Measurements from ENCODE around the gene VSX1.

Gene VSX1

DNA sequence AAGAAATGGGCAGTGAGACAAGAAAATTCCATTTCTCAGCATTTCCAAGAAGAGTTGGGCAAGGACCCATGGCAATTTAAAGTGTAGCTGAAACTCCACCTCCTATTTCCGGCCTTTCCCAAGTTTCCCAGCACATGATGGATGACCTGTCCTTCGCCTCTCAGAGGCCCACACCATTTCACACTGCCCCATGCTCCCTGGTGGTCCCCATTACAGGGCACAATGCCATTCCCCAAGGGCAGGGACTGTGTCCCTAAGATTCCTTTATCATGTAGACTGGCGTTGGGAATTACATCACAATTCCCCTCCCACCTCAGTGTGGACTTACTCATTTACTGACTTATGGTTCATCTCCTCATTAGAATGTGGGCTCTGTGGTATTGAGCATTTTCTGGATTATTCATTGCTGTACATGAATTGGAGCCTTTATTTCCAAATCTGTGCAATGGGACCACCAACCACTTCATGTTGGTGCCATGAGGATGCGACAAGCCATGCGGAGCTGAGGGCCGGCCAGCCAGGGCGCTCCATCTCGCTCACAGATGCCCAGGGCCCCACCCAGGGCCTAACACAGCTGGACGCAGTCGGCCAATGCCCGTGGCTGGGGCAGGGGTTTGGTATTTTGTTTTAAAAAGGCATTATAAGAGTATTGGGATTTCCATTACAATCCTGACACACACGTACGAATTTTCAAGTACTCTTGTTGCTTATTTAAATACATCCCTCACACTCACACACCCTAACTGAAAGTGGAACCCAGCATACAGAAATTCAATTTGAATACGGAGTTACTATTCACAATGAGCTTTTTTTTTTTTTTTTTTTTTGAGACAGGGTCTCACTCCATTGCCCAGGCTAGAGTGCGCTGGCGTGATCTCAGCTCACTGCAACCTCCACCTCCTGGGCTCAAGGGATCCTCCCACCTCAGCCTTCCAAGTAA is 29.4 kb downstream of the VSX1 start:
- DNase-seq, result no peak

DNA sequence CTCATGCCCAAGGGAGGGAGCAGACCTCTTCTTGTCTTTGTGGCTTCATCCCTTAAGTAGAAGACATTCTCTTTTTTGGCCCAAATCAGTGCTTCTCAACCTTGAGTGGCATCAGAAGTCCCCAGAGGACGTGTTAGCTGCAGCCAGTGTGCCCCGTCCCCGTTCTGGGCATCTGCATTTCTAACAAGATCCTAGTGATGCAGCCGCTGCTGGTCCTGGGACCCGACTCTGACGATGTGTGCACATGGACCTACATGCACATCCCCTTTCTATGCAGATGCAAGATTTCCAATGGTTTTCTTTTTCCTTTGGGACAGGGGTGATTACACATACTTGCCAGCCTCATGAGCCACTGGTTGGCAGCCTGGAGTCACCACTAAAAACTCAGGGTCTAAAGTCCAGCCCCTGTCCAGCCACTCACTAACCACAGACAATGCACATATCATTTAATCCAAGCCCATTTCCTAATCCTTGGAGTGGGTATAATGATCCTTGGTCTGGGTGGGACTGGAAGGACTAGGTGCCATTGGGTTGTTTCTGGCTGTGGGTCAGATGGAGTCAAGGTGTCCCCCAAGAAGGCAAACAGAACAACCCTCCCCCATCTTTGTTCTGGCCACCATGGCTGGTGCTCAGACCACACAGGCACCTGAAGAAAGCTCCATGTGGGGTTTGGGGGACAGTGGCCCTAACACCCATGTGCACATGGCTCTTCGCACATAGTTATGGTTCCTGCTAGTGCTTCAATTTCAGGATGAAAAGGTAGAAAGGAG is 30.4 kb downstream of the VSX1 start:
- no peak for DNase-seq

DNA sequence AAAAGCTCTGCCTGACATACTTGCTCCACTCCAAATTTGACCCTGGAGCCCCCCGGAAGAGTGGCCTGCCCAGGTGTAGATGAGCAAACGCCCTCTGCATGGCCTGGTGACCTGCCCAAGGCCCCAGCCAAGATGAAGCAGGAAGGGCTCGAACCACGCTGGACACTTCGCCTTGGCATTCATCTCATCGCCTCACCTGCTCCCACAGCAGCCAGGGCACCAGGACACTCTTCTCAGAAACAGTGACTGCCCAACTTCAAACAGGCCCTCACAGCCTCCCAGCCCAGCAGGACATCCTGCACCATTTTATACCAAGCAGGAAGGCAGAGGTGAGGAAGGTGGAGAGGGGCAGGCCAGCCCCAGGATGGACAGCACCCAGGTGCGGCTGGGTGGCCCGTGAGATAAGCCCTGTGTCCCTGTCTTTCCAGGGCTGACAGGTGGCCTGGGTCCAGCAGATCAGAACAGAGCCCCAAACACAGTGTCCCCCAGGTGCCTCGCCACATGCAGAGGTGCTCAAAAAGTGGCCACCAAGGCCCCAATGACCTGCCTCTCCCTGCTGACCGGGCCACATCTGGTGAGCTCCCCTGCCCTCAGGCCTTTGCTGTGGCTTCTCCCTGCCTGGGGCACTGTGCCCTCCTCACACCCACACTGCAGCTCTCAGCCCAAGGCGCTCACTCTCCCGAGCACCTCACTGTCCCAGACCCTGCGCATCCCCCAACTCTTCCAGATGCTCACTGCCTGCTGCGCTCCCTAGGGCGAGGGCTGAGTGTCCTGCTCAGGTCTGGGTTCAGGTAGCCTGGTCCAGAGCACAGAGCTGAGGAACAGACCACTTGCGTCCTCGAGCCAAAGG is 31.2 kb downstream of the VSX1 start:
- no peak for DNase-seq

- DNase-seq, result no peak
These were observed 31.9 kb downstream of the VSX1 start for GRCh38 chr20:25050082-25050481.

DNA sequence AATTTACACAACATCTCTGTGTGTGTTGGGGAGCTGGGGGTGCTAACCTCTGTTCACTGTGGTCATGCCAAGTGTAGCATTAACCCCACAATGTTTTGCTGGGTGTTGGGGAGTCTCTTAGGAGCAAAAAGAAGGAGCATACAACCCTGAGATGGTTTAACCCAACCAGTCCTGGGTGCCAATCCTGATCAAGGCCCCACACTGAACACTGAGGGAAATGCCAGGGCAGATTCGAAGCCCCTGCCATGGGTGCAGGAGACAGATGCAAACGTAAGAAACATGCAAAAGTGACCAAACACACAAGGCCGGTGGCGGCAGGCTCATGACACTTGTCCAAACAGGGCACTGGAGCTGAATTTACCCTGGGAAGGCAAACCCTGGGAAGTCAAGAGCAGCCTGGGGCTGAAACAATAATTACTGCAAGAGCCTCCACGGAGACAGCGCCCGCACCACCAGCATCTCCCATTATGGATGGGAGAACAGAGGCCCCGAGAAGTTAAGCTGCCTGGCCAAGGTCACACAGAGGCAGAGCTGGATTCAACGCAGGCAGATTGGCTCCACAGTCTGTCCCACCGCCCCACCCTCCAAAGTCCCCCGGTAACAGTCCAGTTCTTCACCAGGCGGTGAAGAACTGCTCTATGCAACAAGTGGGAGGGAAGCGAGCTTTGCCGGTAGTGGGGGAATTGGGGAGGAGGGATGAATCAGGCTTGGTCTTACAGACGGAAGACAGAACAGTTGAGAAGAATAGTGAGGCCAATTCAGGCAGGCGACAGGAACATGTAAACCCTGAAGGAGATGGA is 32.5 kb downstream of the VSX1 start:
- no peak for DNase-seq

- DNase-seq, result no peak
These were observed 33.4 kb downstream of the VSX1 start for GRCh38 chr20:25048519-25048952.

- no peak for DNase-seq
These were observed 34.2 kb downstream of the VSX1 start for GRCh38 chr20:25047766-25048165.

- DNase-seq, result no peak
These were observed 34.9 kb downstream of the VSX1 start for GRCh38 chr20:25046736-25047666.

DNA sequence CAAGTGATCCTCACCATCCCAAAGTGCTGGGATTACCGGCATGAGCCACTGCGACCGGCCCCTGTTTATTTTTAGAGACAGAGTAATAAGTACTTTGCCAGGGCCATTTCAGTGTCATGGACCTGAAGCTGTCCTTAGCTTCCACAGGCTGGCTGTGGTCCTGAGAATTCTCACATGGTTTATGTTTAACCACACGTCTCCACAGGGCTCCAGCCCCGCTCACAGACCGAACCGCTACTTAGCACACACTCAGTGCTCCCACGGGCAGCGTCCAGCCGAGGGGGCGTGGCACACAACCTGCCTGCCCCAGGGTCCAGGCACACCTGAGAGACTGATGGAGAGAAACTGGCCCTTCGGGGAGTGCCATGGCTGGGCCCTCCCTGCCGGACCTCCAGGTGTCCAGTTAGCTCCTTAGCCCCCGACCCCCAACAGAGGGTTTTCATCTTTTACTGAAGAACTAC is 35.7 kb downstream of the VSX1 start:
- no peak for DNase-seq

DNA sequence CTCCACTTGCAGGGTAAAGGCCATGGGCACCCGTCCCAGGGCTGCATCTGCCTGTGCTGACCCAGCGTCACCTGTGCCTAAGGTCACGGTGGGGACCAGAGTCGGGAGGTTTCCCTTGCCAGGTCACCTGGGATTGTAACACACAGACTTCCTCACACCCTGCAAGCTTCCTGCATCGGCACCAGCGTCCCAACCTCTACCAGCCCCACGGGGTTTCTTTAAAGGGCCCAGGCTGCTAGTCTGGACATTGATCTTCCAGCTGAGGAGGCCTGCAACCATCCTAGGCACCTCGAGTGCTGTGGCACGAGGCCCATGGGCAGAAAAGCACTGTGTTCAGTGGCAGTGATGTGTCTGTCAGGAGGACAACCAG is 36.6 kb downstream of the VSX1 start:
- DNase-seq, result no peak

- no peak for DNase-seq
These were observed 37.1 kb downstream of the VSX1 start for GRCh38 chr20:25044660-25045342.

GRCh38 chr20:25044261-25044560 is 37.7 kb downstream of the VSX1 start:
- DNase-seq, result no peak

DNA sequence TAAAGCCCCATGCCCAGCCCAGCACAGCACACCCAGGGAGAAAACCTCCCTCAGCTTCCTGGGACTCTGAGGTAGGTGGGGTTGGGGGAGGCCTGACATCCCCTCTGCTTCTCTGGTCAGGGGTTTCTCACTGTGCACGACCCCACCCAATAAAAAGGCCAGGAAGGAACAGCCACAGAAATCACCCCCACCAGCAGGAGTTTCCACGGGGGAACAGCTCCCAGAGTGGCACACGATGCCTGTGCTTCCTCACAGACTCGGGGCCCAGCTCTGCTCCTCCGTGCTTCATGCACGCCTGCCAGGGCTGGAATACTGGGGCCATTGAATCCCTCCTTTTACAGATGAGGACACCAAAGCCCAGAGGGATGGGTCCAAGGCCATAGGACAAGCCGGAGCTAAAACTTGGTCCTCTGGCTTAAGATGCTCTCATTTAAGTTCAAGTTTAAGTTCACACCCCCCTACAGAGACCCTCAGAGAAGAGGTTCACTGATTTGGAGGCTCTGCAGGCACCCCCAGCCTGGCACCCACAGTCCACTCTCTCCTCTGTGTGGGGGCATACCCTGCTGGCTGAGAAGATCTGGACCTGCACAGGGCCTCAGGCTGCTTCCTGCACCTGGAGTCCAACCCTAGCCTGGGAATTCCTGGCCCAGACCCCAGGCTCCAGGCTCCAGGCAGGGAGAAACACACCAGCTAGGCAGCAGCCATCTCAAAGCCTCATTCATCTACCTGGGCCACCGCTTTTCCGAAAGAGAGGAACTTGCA is 38.3 kb downstream of the VSX1 start:
- no peak for DNase-seq

- DNase-seq, result no peak
These were observed 39.1 kb downstream of the VSX1 start for GRCh38 chr20:25042531-25043498.

DNA sequence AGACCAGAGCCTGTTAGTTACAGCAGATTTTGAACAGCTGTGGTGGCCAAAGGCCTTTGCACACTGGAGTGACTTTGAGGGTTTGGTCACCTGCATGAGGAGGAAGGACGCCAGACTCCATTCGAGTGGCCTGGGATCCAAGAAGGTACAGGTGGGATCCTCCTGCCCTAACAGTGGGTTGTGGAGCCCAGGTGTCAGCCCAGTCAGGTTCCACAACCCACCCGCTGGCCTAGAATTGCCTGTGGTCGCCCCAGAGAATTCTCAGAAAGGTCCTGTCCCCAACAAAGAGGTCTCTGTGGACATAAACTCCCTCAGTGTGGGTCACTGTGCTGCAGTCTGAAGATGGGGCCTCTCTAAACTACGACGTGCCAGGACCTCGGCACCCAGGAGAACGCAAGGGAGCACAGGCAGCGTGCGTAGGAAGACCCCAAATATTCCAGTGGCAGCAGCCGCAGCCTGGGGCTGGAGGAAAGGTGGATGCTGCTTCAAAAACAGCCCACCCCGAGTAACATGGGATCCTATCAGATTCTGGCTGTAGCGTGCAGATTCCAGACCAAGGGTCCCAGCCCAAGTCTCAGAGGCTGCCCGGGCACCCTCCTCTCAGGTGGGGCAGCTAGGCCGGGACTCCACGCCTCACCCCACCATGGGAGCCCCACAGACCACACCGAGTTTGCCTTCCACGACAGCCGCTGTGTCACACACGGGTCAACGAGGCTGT is 40.0 kb downstream of the VSX1 start:
- no peak for DNase-seq

DNA sequence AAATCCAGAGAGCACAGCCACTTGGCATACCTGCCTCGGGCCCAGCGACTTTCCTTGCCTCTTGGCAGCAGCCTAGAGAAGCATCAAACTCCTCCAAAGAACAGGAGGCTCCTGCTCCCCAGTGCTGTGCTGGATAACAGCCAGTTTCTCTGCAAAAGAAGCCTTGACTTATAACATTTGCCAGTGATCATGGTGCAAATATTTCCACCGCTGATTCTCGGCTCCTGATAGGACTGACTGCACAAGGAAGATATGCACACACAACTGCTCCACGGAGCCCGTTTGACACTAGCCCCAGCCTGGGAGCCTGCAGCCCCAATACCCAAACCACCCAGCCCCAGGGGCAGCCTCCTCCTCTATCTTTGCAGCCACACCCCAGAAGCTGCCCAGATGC is 41.5 kb downstream of the VSX1 start:
- no peak for DNase-seq

DNA sequence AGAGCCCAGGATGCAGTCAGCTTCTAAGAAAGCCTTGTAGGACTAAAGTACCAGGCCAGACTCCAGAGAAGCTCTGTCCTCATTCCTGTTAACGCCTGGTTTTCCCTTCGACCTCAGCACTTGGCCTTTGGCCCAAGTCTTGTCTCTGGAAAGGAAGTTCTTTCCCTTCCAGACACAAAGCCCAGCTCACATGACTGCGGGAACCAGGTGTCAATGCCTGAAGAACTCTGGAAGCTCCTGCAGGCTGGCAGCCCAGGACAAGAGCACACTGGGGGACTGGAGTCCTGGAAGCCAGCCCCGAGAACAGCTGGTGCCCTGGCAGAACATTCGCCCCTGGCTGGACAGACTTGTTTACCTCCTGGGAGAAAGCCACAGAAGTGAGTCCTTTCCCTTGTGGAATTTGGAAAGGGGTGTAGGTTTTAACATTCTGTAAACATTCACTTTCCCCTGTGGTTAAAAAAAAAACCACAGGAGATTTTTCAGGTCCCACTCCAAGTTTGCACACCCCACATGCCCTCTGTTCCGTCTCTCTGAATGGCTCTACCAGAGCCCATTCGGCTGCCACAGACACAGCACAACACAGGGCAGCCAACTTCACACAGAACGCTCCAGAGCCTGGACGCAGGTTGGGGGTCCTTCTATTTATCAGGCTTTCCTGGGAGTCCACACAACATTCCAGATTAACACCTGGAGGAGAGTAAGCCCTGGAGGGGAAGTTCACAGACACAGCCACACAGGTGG is 42.1 kb downstream of the VSX1 start:
- no peak for DNase-seq
